Ramos (cell line): ENCODE measurements around the gene FPR1.

Experiments
- in situ Hi-C: fragments of 300-500 bp; cut with MboI; formaldehyde crosslinking; loops from one replicate; pipeline ENCODE4 v1.14.3; 2022; ENCODE audit warnings: low sequenced_read_pairs; ENCODE audit not compliant: unreplicated experiment

Gene FPR1

GRCh38 chr19:51781999-51782398 lies 30.3 kb upstream of the FPR1 start:
- in situ Hi-C loops: loop anchor here (25.0 kb wide), 1 partner anchor 455 kb away; no protein-coding TSS in a partner anchor

- in situ Hi-C loops: loop anchor here (25.0 kb wide), 1 partner anchor 457 kb away; no protein-coding TSS in a partner anchor
Measured at GRCh38 chr19:51780270-51780669, 28.6 kb upstream of the FPR1 start.

- in situ Hi-C loops: loop anchor here (25.0 kb wide), 1 partner anchor 458 kb away; no protein-coding TSS in a partner anchor
Measured at GRCh38 chr19:51779703-51780102, 28.0 kb upstream of the FPR1 start.

GRCh38 chr19:51779181-51779580 lies 27.5 kb upstream of the FPR1 start:
- in situ Hi-C loops: loop anchor here (25.0 kb wide), 1 partner anchor 458 kb away; no protein-coding TSS in a partner anchor

GRCh38 chr19:51777570-51778462 lies 26.1 kb upstream of the FPR1 start:
- in situ Hi-C loops: loop anchor here (25.0 kb wide), 1 partner anchor 459 kb away; no protein-coding TSS in a partner anchor

DNA sequence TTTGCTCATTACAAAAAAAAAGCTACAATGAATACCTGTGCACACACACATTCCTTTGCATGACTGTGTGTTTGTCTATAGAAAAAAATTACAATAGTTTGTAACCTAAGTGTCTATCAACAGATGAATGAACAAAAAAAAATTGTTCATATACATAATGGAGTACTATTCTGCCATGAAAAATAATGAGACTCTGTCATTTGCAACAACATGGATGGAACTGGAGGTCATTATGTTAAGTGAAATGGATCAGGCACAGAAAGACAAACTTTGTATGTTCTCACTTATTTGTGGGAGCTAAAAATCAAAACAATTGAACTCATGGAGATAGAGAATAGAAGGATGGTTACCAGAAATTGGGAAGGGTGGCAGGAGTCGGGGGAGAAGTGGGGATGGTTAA lies 24.9 kb upstream of the FPR1 start:
- in situ Hi-C loops: loop anchor here (25.0 kb wide), 1 partner anchor 461 kb away; no protein-coding TSS in a partner anchor

DNA sequence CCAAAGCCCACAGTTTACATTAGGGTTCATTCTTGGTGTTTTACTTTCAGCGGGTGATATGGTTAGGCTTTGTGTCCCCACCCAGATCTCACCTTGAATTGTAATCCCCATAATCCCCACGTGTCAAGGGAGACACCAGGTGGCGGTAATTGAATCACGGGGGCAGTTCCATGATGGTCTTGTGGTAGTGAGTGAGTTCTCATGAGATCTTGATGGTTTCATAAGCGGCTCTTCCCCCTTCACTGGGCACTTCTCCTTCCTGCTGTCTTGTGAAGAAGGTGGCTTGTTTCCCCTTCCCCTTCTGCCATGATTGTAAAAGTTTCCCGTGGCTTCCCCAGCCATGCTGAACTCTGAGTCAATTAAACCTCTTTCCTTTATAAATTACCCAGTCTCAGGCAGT lies 21.3 kb upstream of the FPR1 start:
- in situ Hi-C loops: no loop called here

DNA sequence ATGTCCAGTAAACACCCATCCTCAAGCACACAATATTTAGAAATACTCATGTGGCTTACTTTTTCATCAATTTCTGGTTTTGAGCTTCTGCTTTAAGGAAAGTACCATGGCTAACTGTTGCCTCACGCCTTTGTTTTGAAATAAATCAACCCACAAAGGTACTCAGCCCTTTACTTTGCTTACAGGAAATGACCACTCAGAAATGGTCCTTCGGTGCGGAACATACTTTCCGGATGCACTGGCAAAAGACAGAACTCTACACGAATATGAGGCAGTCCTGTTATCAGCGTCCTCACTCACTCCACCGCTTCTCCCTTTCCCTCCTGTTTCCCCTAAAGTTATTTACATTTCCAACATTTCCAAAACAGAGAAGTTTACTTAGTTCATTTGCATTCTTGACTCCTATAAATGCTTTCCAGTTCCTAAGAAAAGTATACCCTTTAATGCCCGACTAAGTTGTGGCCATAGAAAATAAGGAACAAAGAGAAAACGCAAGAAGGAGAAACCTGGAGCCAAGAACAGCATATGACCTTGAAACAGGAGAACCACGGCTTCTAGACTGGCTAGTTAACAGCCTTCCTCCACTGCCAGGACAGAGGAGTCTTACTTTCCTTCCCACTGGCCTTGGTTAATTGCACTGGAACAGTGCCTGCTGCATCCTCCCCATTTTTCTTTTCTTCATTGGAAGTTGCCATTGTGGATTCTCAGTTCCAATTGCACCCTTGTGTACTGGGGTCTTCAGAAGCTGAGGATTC lies 19.9 kb upstream of the FPR1 start:
- in situ Hi-C loops: no loop called here

GRCh38 chr19:51766461-51766860 lies 14.8 kb upstream of the FPR1 start:
- in situ Hi-C loops: no loop called here

DNA sequence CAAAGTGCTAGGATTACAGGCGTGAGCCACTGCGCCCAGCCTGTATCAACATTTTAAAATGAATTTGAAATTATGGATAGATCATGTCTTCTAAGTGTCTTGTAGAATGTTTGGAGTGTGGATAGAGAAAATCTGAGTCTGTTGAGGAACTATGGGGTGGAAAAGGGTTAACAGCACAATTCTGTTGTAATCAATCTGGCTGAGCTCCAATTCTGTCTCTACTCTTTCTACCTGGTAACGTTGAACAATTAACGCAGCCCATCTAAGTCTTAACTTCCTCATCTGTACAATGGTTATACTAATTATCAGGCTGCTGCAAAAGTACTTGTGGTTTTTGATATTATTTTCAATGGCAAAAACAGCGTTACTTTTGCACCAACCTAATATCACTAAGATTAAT lies 13.4 kb upstream of the FPR1 start:
- in situ Hi-C loops: no loop called here

DNA sequence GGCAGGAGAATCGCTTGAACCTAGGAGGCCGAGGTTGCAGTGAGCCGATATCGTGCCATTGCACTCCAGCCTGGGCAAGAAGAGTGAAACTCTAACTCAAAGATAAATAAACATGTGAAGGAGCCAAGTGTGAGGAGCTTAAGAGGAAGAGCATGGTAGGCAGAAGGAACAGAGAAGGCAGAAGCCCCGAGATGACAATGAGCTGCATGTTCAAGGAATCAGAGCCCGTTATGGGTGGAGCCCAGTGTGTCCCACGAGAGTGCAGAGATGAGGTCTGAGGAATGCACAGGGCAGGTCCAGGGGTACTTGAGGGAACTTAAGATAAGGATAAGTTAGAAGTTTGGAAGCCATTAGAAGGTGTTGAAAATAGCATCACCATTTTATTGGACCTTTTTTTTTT lies 10.0 kb upstream of the FPR1 start:
- in situ Hi-C loops: no loop called here

- in situ Hi-C loops: no loop called here
Measured at GRCh38 chr19:51760697-51761356, 9.1 kb upstream of the FPR1 start, which contains the start of gene FPR2. Gene FPR2, plus strand, starts transcription at chr19:51761180. Its CDS starts 7,479 bp downstream, at chr19:51768659.

DNA sequence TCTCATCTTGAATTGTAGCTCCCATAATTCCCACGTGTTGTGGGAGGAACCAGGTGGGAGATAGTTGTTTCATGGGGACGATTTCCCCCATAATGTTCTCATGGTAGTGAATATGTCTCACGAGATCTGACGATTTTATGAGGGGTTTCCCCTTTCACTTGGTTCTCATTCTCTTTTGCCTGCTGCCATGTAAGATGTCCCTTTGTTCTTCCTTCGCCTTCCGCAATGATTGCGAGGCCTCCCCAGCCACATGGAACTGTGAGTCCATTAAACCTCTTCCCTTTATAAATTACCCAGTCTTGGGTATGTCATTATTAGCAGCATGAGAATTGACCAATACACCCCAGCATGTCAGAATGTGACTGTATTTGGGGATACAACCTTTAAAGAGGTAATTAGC lies 3.9 kb upstream of the FPR1 start:
- in situ Hi-C loops: no loop called here

- in situ Hi-C loops: no loop called here
Measured at GRCh38 chr19:51754770-51755169, 3.1 kb upstream of the FPR1 start.

GRCh38 chr19:51754109-51754508 lies 2.4 kb upstream of the FPR1 start:
- in situ Hi-C loops: no loop called here

DNA sequence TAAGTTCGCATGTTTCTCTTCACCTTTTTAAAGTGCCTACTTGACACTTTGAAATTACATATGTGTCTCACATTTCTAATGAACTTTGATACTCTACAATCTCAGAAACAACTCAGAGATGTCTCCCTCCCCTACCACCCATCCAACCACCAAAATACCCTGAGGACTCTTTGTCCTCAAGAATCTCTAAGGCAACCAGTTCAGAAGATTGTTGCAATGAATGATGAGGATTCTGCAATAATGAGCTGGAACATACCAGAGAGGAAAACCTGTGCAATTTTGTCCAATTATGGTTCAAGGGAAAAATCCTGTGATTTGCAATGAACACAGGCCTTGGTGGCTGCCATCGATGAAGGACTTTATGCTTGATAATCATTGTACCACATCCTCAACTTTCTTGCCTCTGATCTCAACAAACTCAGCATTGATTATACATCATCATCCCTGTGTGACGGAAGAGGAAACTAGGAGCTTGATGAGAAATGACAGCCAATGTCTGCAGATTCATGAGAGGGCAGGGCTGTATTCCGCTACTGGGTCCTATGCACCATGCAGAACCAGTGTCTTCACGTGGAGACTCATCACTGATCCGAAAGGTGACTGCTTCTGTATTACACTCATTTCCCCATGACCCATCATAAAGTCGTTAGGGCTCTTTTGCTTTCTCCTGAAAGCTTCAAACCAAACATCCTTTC lies 1.1 kb downstream of the FPR1 start:
- in situ Hi-C loops: no loop called here

DNA sequence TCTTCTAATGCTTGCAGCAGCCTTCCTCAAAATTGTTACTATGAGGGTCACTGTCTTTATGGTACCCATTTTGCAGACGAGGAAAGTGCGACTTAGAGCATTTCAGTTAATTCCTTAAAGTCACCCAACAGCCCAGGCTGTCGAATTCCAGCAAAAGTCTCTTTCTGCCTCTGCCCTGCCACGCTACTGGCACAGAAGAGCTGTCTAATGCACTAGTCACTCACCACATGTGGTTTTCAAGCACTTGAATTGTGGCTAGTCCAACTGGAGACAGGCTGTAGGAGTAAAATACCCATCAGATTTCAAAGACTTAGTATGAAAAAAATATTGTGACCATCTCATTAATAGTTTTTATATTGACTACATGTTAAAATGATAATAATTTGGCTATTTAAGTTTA lies 1.7 kb downstream of the FPR1 start:
- in situ Hi-C loops: no loop called here

- in situ Hi-C loops: no loop called here
Measured at GRCh38 chr19:51746731-51747130, 4.9 kb downstream of the FPR1 start.

DNA sequence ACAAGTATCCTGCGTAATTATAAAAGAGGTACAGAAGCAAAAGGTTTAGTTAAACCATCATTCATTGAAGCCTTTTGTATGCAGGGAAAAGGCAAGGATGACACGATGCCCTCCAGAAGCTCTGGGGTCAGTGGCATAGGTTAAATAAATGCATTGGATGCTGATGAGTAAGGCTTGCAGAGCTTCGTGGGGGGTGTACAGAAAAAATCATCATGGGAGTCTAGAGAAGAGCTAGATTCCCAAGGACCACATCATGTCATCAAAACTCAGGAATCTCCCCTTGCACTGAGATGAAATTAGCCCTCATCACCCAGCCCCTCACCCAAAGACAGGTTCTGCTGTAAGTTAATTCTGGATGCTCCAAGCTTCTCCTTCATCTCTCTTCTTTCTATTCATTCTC lies 8.3 kb downstream of the FPR1 start:
- in situ Hi-C loops: no loop called here

GRCh38 chr19:51742789-51743188 lies 8.9 kb downstream of the FPR1 start:
- in situ Hi-C loops: no loop called here
